NOMO-1 treated with DMSO at 0.1 percent for 48 hours (cell line): ENCODE measurements around the gene SOCS2.
"Not testable (repeated sequence)": the region's sequence is repeated elsewhere in the genome, so short reads cannot be mapped to it uniquely, and the experiment has no call there.

Source experiments
- DNase-seq: peaks from one replicate; lab custom pipeline; 2025; ENCODE audit not compliant: unreplicated experiment; lab: John Stamatoyannopoulos, UW

Gene SOCS2

GRCh38 chr12:93592641-93593406 lies 20.3 kb downstream of the SOCS2 start:
- DNase-seq, result peak; percentile 18

GRCh38 chr12:93593843-93594242 lies 21.4 kb downstream of the SOCS2 start:
- peak; percentile 42 for DNase-seq

- no peak for DNase-seq
These were observed 22.4 kb downstream of the SOCS2 start for GRCh38 chr12:93594766-93595311.

- peak; percentile 38 for DNase-seq
These were observed 22.9 kb downstream of the SOCS2 start for GRCh38 chr12:93595351-93595750.

- no peak for DNase-seq
These were observed 25.1 kb downstream of the SOCS2 start for GRCh38 chr12:93597608-93598007.

- DNase-seq, result no peak
These were observed 26.7 kb downstream of the SOCS2 start for GRCh38 chr12:93599192-93599591.

- peak; percentile 48 for DNase-seq
These were observed 29.1 kb downstream of the SOCS2 start for GRCh38 chr12:93601591-93601990.

- DNase-seq, result no peak
These were observed 30.6 kb downstream of the SOCS2 start for GRCh38 chr12:93602897-93603668.

- peak; percentile 55 for DNase-seq
These were observed 31.3 kb downstream of the SOCS2 start for GRCh38 chr12:93603762-93604161.

GRCh38 chr12:93608313-93608712 lies 35.8 kb downstream of the SOCS2 start:
- DNase-seq, result no peak

GRCh38 chr12:93609281-93610192 lies 37.1 kb downstream of the SOCS2 start:
- no peak for DNase-seq

GRCh38 chr12:93612776-93613175 lies 40.3 kb downstream of the SOCS2 start:
- no peak for DNase-seq

- DNase-seq, result no peak
These were observed 42.6 kb downstream of the SOCS2 start for GRCh38 chr12:93614917-93615596.

- DNase-seq, result no peak
These were observed 44.2 kb downstream of the SOCS2 start for GRCh38 chr12:93616584-93617101.

- DNase-seq, result no peak
These were observed 46.5 kb downstream of the SOCS2 start for GRCh38 chr12:93618891-93619410.

GRCh38 chr12:93621986-93622385 lies 49.5 kb downstream of the SOCS2 start:
- no peak for DNase-seq

- DNase-seq, result no peak
These were observed 50.0 kb downstream of the SOCS2 start for GRCh38 chr12:93622485-93622884.

- DNase-seq, result no peak
These were observed 52.3 kb downstream of the SOCS2 start for GRCh38 chr12:93624595-93625294.

GRCh38 chr12:93625295-93625645 lies 52.8 kb downstream of the SOCS2 start:
- DNase-seq, result not testable (repeated sequence)
